Ovary (tissue), 3 donors: ENCODE results near the gene MBNL3.

Source experiments
- EP300 ChIP-seq: sonication (generic); formaldehyde crosslinking; IDR thresholded peaks from one replicate; pipeline ENCODE4 v1.6.1; 2017; ENCODE audit warnings: antibody characterized with exemption
- POLR2A ChIP-seq: fragments of 450-650 bp; IDR thresholded peaks from one replicate; pipeline ENCODE4 v1.6.1; 2017; ENCODE audit warnings: antibody characterized with exemption, mild to moderate bottlenecking, moderate library complexity
- TF ChIP-seq, protein P1 (sequence below), 3 donors: fragments of 450-650 bp in 2 of 3; fragments of 200-600 bp in 1 of 3; IDR thresholded peaks; one replicate each; pipeline versions ENCODE4 v1.5.1 to v1.8.0; 2016 to 2022; ENCODE audit warnings: antibody characterized with exemption in 3 of 3, mild to moderate bottlenecking in 1 of 3
- donor health status: DM: no; HTN: no; CAD: no.

- TF ChIP-seq, protein P1, sequence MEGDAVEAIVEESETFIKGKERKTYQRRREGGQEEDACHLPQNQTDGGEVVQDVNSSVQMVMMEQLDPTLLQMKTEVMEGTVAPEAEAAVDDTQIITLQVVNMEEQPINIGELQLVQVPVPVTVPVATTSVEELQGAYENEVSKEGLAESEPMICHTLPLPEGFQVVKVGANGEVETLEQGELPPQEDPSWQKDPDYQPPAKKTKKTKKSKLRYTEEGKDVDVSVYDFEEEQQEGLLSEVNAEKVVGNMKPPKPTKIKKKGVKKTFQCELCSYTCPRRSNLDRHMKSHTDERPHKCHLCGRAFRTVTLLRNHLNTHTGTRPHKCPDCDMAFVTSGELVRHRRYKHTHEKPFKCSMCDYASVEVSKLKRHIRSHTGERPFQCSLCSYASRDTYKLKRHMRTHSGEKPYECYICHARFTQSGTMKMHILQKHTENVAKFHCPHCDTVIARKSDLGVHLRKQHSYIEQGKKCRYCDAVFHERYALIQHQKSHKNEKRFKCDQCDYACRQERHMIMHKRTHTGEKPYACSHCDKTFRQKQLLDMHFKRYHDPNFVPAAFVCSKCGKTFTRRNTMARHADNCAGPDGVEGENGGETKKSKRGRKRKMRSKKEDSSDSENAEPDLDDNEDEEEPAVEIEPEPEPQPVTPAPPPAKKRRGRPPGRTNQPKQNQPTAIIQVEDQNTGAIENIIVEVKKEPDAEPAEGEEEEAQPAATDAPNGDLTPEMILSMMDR (IDR thresholded peaks at IDR 0.05), result no peak
- TF ChIP-seq POLR2A (no peak), EP300 (no peak)
Measured at GRCh38 chrX:132483951-132484350, 4.9 kb downstream of the MBNL3 start.
